ENCODE measurements around the gene GIMAP4. TPM values are rescaled to one million over a fixed set of nuclear protein-coding genes. Genes with fewer than 3 reads are reported as not detected.

Gene GIMAP4
- total RNA-seq, 1 donor from 2014 or later, result 29.5 TPM

DNA sequence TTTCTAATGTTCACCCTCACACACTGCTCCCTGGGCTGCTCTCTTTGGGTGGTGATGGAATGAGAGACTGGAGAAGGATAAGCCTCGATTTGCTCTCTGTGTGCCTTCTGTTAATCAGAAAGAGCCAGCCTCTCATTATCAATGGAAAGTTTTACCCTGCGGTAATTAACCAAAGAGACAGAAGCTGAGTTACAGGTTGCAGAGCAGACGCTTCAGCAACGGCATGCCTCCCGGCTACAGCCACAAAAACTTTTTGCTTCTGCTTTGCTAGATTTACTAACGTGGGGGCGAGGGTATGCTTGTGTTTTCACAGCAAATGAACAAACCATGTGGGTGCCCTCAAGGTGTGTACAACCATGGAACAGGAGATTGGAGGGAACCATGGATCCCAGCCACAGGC is 18.0 kb downstream of the GIMAP4 start:
- Histone ChIP-seq H3K27me3 (no peaks in the 10 kb centered on the region), H3K4me1 (no peaks in the 10 kb centered on the region), H3K9me3 (no peaks in the 10 kb centered on the region), H3K27ac (no peak overlapping the region), H3K36me3 (no peaks in the 10 kb centered on the region), H3K4me3 (no peak overlapping the region)
- intact Hi-C loops (cut with DNase I), result no loop called here
- TF ChIP-seq, protein P1, sequence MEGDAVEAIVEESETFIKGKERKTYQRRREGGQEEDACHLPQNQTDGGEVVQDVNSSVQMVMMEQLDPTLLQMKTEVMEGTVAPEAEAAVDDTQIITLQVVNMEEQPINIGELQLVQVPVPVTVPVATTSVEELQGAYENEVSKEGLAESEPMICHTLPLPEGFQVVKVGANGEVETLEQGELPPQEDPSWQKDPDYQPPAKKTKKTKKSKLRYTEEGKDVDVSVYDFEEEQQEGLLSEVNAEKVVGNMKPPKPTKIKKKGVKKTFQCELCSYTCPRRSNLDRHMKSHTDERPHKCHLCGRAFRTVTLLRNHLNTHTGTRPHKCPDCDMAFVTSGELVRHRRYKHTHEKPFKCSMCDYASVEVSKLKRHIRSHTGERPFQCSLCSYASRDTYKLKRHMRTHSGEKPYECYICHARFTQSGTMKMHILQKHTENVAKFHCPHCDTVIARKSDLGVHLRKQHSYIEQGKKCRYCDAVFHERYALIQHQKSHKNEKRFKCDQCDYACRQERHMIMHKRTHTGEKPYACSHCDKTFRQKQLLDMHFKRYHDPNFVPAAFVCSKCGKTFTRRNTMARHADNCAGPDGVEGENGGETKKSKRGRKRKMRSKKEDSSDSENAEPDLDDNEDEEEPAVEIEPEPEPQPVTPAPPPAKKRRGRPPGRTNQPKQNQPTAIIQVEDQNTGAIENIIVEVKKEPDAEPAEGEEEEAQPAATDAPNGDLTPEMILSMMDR (IDR thresholded peaks at IDR 0.05), result no peak
- DNase-seq (ENCODE audit: low spot score in 2 of 2), result no peak

DNA sequence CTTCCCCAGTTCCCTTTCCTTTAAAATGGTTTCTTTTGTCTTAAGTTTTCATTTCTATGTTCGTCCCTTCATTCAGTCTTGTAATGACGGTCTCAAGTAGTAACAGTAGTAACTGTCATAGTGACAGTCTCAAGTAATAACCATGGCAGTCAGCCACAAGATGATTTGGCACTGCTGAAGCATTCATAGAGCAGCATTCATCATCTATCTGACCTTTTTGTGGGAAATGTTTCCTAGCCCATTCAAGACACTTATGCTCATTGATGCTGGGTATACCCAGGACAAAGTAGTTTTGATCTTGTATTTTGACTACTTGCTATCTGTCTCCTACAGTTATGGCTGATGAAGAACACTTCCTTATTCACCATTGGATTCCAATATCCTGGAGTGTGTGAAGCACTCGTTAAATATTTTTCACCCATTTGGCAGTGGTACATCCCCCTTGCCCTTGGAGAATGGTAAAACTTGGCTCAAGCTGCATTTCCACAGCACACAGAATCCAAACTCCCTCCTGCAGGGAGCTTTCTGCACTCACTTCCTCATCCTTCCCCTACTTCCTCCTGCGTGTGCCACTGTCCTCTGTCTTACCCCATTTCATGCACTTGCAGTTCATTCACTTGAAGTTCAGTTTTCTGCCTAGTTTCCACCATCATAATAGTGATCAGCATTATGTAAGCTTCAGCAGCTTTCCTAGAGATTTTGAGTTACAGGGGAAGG is 19.0 kb downstream of the GIMAP4 start:
- H3K36me3 ChIP-seq, result no peaks in the 10 kb centered on the region
- peak overlapping the region in 1 of 2 donors; percentile 27 for H3K27ac ChIP-seq
- no peaks in the 10 kb centered on the region for H3K9me3 ChIP-seq
- no peaks in the 10 kb centered on the region for H3K27me3 ChIP-seq
- intact Hi-C loops (cut with DNase I), result no loop called here
- no peaks in the 10 kb centered on the region for H3K4me1 ChIP-seq
- TF ChIP-seq, protein P1 (IDR thresholded peaks at IDR 0.05), result no peak
- H3K4me3 ChIP-seq, result no peak overlapping the region
- no peak for DNase-seq (ENCODE audit: low spot score in 2 of 2)

DNA sequence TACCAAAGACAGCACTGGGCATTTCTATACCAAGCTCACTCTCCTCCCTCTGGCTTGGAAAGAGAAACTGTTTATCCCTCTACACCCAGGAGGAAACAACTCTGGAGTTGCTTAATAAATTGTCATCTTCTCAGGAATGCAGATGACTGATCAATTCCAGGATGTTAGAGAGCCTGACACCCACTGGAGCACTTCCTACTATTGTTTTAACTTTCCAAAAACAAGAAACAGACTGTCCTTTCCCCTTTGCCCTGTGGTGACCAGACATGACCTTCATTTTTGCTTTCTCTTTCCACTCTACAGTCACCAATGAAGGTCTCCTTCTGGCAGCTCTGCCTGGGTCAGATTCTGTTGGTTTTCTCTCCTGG is 19.6 kb downstream of the GIMAP4 start:
- intact Hi-C loops (cut with DNase I), result no loop called here
- TF ChIP-seq, protein P1 (IDR thresholded peaks at IDR 0.05), result no peak
- peaks cover 0 to 3% of the 10 kb centered on the region in 2 donors for H3K9me3 ChIP-seq
- H3K4me1 ChIP-seq, result no peaks in the 10 kb centered on the region
- no peak overlapping the region for H3K4me3 ChIP-seq
- peak overlapping the region in 1 of 2 donors; percentile 41 for H3K27ac ChIP-seq
- no peaks in the 10 kb centered on the region for H3K36me3 ChIP-seq
- no peak for DNase-seq (ENCODE audit: low spot score in 2 of 2)
- H3K27me3 ChIP-seq, result no peaks in the 10 kb centered on the region

DNA sequence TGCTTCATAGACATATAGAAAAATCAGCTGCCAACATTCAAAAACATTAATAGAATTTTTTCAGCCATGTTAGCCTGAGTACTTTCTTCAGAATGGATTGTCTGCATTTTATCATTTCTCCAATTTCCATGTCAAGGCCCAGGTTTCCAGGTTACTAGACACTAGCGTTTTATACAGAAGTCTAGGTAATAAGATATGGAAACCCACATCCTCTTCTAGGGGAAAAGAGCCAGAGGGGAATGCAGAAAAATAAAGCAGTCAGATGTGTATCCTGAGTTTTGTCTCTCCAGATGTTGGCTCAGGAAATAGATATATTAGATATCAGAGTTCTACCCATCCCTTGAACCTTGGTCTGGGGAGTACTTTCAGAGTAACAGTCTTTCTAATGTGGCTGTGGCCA is 20.4 kb downstream of the GIMAP4 start:
- no peak overlapping the region for H3K27ac ChIP-seq
- H3K9me3 ChIP-seq, result peaks cover 0 to 7% of the 10 kb centered on the region in 2 donors
- H3K36me3 ChIP-seq, result no peaks in the 10 kb centered on the region
- H3K4me1 ChIP-seq, result no peaks in the 10 kb centered on the region
- no peak for DNase-seq (ENCODE audit: low spot score in 2 of 2)
- intact Hi-C loops (cut with DNase I), result no loop called here
- TF ChIP-seq, protein P1 (IDR thresholded peaks at IDR 0.05), result no peak
- no peak overlapping the region for H3K4me3 ChIP-seq
- H3K27me3 ChIP-seq, result no peaks in the 10 kb centered on the region

DNA sequence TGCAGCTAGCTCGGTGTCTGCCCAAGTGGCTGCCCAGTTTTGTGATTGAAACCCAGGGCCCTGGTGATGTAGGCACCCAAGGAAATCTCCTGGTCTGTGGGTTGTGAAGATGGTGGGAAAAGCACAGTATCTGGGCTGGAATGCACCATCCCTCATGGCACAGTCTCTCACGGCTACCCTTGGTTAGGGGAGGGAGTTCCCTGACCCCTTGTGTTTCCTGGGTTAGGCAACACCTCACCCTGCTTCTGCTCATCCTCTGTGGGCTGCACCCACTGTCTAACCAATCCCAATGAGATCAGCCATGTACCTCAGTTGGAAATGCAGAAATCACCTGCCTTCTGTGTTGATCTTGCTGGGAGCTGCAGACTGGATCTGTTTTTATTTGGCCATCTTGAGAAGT is 27.6 kb downstream of the GIMAP4 start:
- intact Hi-C loops (cut with DNase I), result no loop called here
- no peak for DNase-seq (ENCODE audit: low spot score in 2 of 2)
- Histone ChIP-seq H3K4me1 (no peaks in the 10 kb centered on the region), H3K27ac (no peak overlapping the region), H3K36me3 (no peaks in the 10 kb centered on the region), H3K9me3 (peaks cover 0 to 7% of the 10 kb centered on the region in 2 donors), H3K27me3 (no peaks in the 10 kb centered on the region), H3K4me3 (no peak overlapping the region)
- TF ChIP-seq, protein P1 (IDR thresholded peaks at IDR 0.05), result no peak

Measured in ascending aorta (tissue), 2 donors.